Measurements from ENCODE around the gene VKORC1L1. TPM values are rescaled to one million over a fixed set of nuclear protein-coding genes. Genes with fewer than 3 reads are reported as not detected.
A peak's percentile ranks its signal among the peaks of the same experiment; 100 is the strongest.
"Not testable (repeated sequence)": the region's sequence is repeated elsewhere in the genome, so short reads cannot be mapped to it uniquely, and the experiment has no call there.

The VKORC1L1 gene
- total RNA-seq, 1 donor from 2014 or later, result 15.2 TPM

GRCh38 chr7:65840446-65840845 is 32.4 kb upstream of the VKORC1L1 start:
- no peak for DNase-seq (ENCODE audit: extremely low spot score in 2 of 2)
- intact Hi-C loops (cut with DNase I), result no loop called here
- no peak overlapping the region for H3K27ac ChIP-seq
- no peak overlapping the region for H3K4me3 ChIP-seq
- H3K27me3 ChIP-seq, result no peaks in the 10 kb centered on the region
- H3K9me3 ChIP-seq, result no peaks in the 10 kb centered on the region
- no peak for TF ChIP-seq POLR2AphosphoS5 (IDR thresholded peaks at IDR 0.05; ENCODE audit: insufficient read depth in 1 of 2, low read depth in 1 of 2)
- no peak for TF ChIP-seq POLR2A (IDR thresholded peaks at IDR 0.05)
- no peaks in the 10 kb centered on the region for H3K36me3 ChIP-seq
- H3K4me1 ChIP-seq, result no peaks in the 10 kb centered on the region

DNA sequence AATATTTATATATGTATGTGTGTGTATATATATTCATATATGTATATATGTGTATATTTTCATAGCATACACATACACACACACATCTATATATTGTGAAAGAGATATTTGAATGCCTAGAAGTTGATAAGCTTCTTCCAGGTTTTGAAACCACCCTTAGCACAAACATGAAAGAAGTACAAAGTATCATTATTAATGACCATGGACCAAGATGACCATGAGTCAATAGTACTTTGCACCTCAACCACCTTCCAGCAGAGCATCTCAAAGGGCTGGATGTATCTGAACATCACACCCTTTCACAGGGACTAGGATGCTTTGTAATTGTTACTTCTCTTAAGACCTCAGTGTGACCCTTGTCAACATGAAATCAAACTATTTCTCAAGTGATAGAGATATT is 29.3 kb upstream of the VKORC1L1 start:
- H3K9me3 ChIP-seq; H3K36me3 ChIP-seq; intact Hi-C loops (cut with DNase I): not testable (repeated sequence)

DNA sequence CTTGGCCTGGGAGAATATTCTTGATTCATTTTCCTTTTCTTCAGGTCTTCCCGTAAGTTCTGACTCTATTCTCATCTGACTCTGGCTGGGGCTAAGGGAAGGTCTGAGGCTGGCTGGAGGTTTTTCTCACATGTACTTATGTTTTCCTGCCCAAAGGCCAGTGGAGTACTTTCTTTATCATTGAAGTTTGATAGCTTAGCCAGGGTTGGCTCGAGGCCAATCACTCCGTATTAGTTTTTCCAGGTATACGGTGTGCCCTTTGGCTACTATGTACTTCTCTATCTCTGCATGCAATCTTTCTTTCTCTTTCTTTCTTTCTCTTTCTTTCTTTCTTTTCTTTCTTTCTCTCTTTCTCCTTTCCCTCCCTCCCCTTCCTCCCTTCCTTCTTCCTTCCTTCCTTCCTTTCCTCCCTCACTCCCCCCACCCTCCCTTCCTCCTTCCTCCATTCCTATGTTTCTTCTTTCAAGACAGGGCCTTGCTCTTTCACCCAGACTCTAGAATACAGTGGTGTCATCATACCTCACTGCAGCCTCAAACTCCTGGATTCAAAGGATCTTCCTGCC is 26.8 kb upstream of the VKORC1L1 start:
- Histone ChIP-seq H3K27me3 (no peaks in the 10 kb centered on the region), H3K9me3 (no peaks in the 10 kb centered on the region), H3K36me3 (no peaks in the 10 kb centered on the region), H3K4me3 (no peak overlapping the region), H3K4me1 (no peaks in the 10 kb centered on the region), H3K27ac (no peak overlapping the region)
- TF ChIP-seq POLR2AphosphoS5 (IDR thresholded peaks at IDR 0.05; ENCODE audit: insufficient read depth in 1 of 2, low read depth in 1 of 2), result no peak
- no peak for TF ChIP-seq CTCF (IDR thresholded peaks at IDR 0.05)
- no peak for DNase-seq (ENCODE audit: extremely low spot score in 2 of 2)
- intact Hi-C loops (cut with DNase I), result no loop called here

More for the DNA sequence above, 29.3 kb upstream of the VKORC1L1 start:
- H3K27me3 ChIP-seq; H3K27ac ChIP-seq; H3K4me3 ChIP-seq; H3K4me1 ChIP-seq; DNase-seq (ENCODE audit: extremely low spot score in 2 of 2): not testable (repeated sequence)

- H3K4me1 ChIP-seq; DNase-seq (ENCODE audit: extremely low spot score in 2 of 2); H3K36me3 ChIP-seq; H3K4me3 ChIP-seq; H3K27me3 ChIP-seq; H3K9me3 ChIP-seq; intact Hi-C loops (cut with DNase I); H3K27ac ChIP-seq: not testable (repeated sequence)
Observed at GRCh38 chr7:65853426-65853825, 19.4 kb upstream of the VKORC1L1 start.

GRCh38 chr7:65853892-65854291 is 19.0 kb upstream of the VKORC1L1 start:
- H3K27me3 ChIP-seq; H3K27ac ChIP-seq; DNase-seq (ENCODE audit: extremely low spot score in 2 of 2); H3K4me1 ChIP-seq; H3K36me3 ChIP-seq; intact Hi-C loops (cut with DNase I); H3K4me3 ChIP-seq; H3K9me3 ChIP-seq: not testable (repeated sequence)

GRCh38 chr7:65857321-65857894 is 15.5 kb upstream of the VKORC1L1 start:
- H3K27me3 ChIP-seq; H3K27ac ChIP-seq; H3K4me3 ChIP-seq; H3K9me3 ChIP-seq; intact Hi-C loops (cut with DNase I); H3K4me1 ChIP-seq; H3K36me3 ChIP-seq; DNase-seq (ENCODE audit: extremely low spot score in 2 of 2): not testable (repeated sequence)

GRCh38 chr7:65858660-65859059 is 14.2 kb upstream of the VKORC1L1 start:
- H3K27me3 ChIP-seq; H3K4me3 ChIP-seq; H3K36me3 ChIP-seq; H3K9me3 ChIP-seq; DNase-seq (ENCODE audit: extremely low spot score in 2 of 2); H3K4me1 ChIP-seq; intact Hi-C loops (cut with DNase I); H3K27ac ChIP-seq: not testable (repeated sequence)

- DNase-seq (ENCODE audit: extremely low spot score in 2 of 2); H3K27ac ChIP-seq; intact Hi-C loops (cut with DNase I); H3K27me3 ChIP-seq; H3K4me3 ChIP-seq; H3K4me1 ChIP-seq; H3K9me3 ChIP-seq; H3K36me3 ChIP-seq: not testable (repeated sequence)
Observed at GRCh38 chr7:65866244-65866643, 6.6 kb upstream of the VKORC1L1 start.

GRCh38 chr7:65867681-65868080 is 5.2 kb upstream of the VKORC1L1 start:
- H3K4me3 ChIP-seq; H3K27ac ChIP-seq; H3K9me3 ChIP-seq; H3K4me1 ChIP-seq; intact Hi-C loops (cut with DNase I); H3K27me3 ChIP-seq; H3K36me3 ChIP-seq; DNase-seq (ENCODE audit: extremely low spot score in 2 of 2): not testable (repeated sequence)

- DNase-seq (ENCODE audit: extremely low spot score in 2 of 2); H3K27me3 ChIP-seq; H3K36me3 ChIP-seq; H3K27ac ChIP-seq; H3K4me1 ChIP-seq; H3K9me3 ChIP-seq; intact Hi-C loops (cut with DNase I); H3K4me3 ChIP-seq: not testable (repeated sequence)
Observed at GRCh38 chr7:65869312-65869711, 3.6 kb upstream of the VKORC1L1 start.

DNA sequence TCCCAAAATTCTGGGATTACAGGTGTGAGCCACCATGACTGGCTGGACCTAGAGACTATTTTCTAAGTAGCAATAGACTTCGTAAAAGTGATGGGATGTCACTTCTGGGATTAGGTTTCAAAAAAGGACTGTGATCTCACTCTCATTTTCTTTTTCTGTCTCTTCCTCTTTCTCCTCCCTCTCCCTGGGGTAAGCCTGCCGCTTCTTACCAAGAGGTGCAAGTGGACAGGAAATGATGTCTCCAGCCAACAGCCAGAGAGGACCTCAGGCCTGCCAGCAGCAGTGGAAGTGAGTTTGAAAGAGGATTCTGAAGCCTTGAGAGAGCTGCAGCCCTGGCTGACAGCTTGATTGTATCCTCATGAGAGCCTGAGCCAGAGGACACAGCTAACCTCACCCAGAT is 1.4 kb upstream of the VKORC1L1 start:
- H3K36me3 ChIP-seq; H3K9me3 ChIP-seq; intact Hi-C loops (cut with DNase I); H3K27ac ChIP-seq; DNase-seq (ENCODE audit: extremely low spot score in 2 of 2); H3K4me1 ChIP-seq; H3K27me3 ChIP-seq; H3K4me3 ChIP-seq: not testable (repeated sequence)

DNA sequence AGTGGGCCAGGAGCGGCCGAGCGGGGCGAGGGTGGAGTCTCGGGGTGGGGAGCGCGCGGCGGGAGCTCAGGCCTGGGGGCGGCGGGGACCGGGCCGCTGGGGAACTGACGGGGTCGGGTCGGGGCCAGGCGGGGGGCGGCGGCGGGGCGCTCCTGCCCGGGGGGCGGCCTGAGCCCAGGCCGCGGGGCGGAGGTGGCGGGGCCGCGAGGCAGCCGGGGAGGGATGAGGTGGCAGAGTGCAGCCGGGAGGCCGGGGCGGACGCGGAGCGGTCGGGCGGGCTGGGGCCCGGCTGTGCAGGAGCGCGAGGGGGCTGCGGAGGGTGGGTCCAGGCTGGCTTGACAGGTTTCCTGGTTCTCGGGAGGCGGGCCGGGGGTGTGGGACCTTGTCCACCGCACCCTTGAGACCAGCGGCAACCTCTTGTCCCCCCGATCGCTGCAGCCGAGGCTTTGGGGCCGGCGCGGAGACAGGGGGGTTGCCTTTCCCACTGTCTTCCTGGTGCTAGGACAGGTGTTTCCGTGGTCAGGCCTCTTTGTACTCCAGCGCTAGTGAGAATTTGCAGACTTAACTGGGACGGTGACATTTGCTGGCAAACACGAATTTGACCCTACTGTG is 814 bp downstream of the VKORC1L1 start:
- Histone ChIP-seq H3K27ac (peak overlapping the region; percentile 61), H3K4me3 (peak overlapping the region; percentile 91 to 99)
- intact Hi-C loops (cut with DNase I); H3K4me1 ChIP-seq; H3K27me3 ChIP-seq; H3K9me3 ChIP-seq; H3K36me3 ChIP-seq: not testable (repeated sequence)
- DNase-seq (ENCODE audit: extremely low spot score in 2 of 2), result peak in 1 of 2 donors; percentile 87

Measured in vagina (tissue), 2 donors.